ENCODE results near the gene EPHB1.

The EPHB1 gene

DNA sequence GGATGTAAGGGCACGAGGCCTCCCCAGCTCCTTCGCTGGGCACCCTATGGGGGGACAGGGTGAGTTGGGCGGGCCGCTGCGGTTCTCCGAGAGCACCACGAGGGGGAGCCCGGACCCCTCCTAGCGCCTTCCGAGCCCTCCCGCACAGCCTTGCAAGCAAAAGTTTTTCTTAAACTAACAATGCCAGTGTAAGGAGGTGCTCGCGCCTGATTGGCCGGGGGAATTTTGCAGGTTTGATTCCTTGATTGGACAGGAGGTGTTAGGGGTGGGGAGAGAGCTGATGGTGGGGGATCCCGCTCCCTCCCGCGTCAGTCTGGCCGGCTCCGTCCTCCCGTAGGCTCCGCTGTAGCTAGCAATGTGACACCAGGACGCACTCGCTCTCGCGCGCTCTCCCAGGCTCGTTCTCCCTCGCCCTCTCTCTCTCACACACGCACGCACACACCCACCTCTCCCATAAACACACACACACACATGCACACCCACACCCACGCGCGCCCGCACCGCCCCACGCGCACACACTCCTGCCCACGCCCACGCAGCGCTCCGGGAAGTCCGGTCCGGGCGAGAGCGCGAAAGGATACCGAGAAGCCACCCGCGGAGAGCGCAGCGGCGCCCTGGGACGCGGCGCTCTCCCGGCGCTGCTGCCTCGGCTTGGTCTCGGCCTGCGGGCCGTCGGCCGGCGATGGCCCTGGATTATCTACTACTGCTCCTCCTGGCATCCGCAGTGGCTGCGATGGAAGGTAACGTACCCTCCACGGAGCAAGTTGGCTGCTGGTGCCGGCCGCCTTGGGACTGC lies at the start of gene EPHB1:
EPHB1 (plus strand) TSS at position 311 of the 796 bp plus-strand sequence.
- H3K9me3 ChIP-seq (ENCODE audit: control insufficient read depth, low read length) = no peaks in the 10 kb centered on the region
- H3K9ac ChIP-seq (ENCODE audit: low read length) = peak within 1 kb of the TSS; percentile 27
- no peaks in the 10 kb centered on the region for H3K36me3 ChIP-seq (ENCODE audit: control insufficient read depth, insufficient read depth, low read length, severe bottlenecking)
- peaks cover 3% of the 10 kb centered on the region for H3K27me3 ChIP-seq (replicated peaks; ENCODE audit: control insufficient read depth, insufficient read depth, low read length)
- peaks cover 14% of the 10 kb centered on the region for H3K4me1 ChIP-seq (ENCODE audit: control insufficient read depth, insufficient read depth, low read length)
- DNase-seq (ENCODE audit: low read depth) = peak; percentile 88
- peak within 1 kb of the TSS; percentile 84 for H3K4me3 ChIP-seq (ENCODE audit: low read length)

DNA sequence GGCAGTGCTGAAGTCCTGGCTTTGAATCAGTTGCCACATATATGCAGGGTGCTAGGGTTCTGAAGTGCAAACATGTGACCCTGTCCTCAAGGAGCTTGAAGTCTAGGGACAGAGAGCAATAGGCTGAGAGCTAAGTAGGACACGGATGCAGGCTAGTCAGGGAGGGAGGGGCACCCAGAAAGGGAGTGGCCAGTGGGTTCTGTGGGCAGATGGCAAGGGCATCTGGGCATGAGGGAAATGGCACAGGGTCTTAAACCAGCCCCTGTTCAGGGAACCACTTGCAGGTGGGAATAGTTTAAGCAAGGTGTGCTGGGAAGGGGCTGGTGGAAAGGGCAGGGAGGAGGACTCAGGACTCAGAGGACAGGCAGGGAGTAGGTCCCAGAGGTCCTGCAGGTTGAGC lies 46.4 kb upstream of the EPHB1 start:
- peaks cover 9% of the 10 kb centered on the region for H3K27me3 ChIP-seq (replicated peaks; ENCODE audit: control insufficient read depth, insufficient read depth, low read length)
- DNase-seq (ENCODE audit: low read depth) = no peak
- H3K9me3 ChIP-seq (ENCODE audit: control insufficient read depth, low read length) = peaks cover 5% of the 10 kb centered on the region
- H3K4me1 ChIP-seq (ENCODE audit: control insufficient read depth, insufficient read depth, low read length) = no peaks in the 10 kb centered on the region
- H3K9ac ChIP-seq (ENCODE audit: low read length) = no peak overlapping the region
- no peaks in the 10 kb centered on the region for H3K36me3 ChIP-seq (ENCODE audit: control insufficient read depth, insufficient read depth, low read length, severe bottlenecking)
- no peak overlapping the region for H3K4me3 ChIP-seq (ENCODE audit: low read length)

DNA sequence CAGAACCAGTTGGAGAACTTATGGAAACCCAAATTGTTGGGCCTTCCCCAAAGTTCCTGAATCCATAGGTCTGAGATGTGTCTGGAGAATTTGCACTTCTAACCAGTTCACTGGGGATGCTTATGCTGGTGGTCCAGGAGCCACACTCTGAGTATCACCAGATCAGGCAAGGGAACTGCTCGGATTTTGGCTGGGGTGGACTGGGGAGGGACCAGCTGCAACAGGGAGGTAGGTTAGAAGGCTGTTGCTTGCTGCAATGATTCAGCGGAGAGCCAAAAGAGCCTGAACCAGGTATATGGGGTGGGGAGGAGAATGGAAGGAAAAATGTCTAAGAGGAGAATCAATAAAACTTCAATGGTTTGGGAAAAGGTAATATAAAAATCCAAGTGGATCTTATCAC lies 45.9 kb upstream of the EPHB1 start:
- no peak overlapping the region for H3K4me3 ChIP-seq (ENCODE audit: low read length)
- H3K4me1 ChIP-seq (ENCODE audit: control insufficient read depth, insufficient read depth, low read length) = no peaks in the 10 kb centered on the region
- no peak overlapping the region for H3K9ac ChIP-seq (ENCODE audit: low read length)
- H3K9me3 ChIP-seq (ENCODE audit: control insufficient read depth, low read length) = peaks cover 5% of the 10 kb centered on the region
- H3K27me3 ChIP-seq (replicated peaks; ENCODE audit: control insufficient read depth, insufficient read depth, low read length) = peaks cover 9% of the 10 kb centered on the region
- DNase-seq (ENCODE audit: low read depth) = no peak
- H3K36me3 ChIP-seq (ENCODE audit: control insufficient read depth, insufficient read depth, low read length, severe bottlenecking) = no peaks in the 10 kb centered on the region

DNA sequence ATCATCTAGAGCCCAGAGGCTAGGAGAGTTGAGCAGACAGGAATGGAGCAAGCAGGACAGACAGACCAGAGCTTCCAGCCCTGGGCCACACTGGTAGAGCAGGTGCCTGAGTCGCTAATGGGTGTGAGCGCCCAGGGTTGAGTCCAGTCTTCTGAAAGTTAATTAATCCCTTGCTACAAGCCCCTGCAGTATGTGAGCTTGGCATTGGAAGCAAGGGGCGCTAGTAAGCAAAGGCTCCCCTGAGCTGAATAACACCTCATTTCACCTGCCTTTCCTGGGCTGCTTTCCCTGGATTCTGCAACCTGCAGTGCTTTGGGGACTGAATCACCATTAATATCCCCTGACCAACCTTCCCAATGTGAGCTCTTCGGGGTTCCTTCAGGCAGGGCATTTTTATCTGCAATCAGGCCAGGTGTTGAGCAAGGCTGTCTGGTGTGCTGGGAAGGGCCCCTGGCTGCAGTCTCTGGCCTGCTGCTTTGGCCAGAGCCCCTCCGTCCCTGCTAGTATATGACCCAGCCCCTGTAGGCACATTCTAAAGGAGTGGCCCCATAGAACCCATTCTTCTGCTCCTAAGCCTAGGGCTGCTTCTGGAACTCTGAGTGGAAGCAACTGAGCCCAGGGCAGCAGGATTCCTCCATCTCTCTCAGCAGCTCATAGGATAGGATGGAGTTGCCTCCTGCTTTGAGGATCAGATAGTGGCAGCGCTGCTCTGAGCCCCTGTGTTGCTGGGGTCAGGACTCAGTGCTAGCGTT lies 45.1 kb upstream of the EPHB1 start:
- Histone ChIP-seq H3K9ac (ENCODE audit: low read length) (no peak overlapping the region), H3K4me1 (ENCODE audit: control insufficient read depth, insufficient read depth, low read length) (no peaks in the 10 kb centered on the region), H3K4me3 (ENCODE audit: low read length) (no peak overlapping the region), H3K9me3 (ENCODE audit: control insufficient read depth, low read length) (peaks cover 2% of the 10 kb centered on the region), H3K27me3 (replicated peaks; ENCODE audit: control insufficient read depth, insufficient read depth, low read length) (peaks cover 9% of the 10 kb centered on the region), H3K36me3 (ENCODE audit: control insufficient read depth, insufficient read depth, low read length, severe bottlenecking) (no peaks in the 10 kb centered on the region)
- DNase-seq (ENCODE audit: low read depth) = no peak

DNA sequence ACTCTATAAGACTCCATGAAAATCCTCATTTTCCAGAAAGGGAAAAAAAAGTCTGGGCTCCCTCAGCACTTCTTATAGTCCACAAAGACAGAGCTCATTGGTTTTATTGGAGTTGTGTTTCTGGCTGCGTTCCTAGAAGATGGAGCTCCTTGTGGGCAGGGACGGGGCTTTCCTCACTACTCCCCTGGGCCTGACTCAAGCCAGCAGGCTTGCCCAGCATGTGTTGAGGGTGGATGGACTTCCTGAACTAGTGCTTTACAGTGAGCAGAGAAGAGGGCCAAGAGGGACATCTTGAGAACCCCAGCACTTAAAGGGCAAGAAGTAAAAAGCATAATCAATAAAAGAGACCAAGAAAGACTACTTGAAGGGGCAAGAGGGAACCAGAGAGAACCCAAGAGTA lies 43.2 kb upstream of the EPHB1 start:
- Histone ChIP-seq H3K4me1 (ENCODE audit: control insufficient read depth, insufficient read depth, low read length) (no peaks in the 10 kb centered on the region), H3K4me3 (ENCODE audit: low read length) (no peak overlapping the region), H3K9me3 (ENCODE audit: control insufficient read depth, low read length) (no peaks in the 10 kb centered on the region), H3K9ac (ENCODE audit: low read length) (no peak overlapping the region), H3K36me3 (ENCODE audit: control insufficient read depth, insufficient read depth, low read length, severe bottlenecking) (no peaks in the 10 kb centered on the region), H3K27me3 (replicated peaks; ENCODE audit: control insufficient read depth, insufficient read depth, low read length) (peaks cover 20% of the 10 kb centered on the region)
- DNase-seq (ENCODE audit: low read depth) = no peak

DNA sequence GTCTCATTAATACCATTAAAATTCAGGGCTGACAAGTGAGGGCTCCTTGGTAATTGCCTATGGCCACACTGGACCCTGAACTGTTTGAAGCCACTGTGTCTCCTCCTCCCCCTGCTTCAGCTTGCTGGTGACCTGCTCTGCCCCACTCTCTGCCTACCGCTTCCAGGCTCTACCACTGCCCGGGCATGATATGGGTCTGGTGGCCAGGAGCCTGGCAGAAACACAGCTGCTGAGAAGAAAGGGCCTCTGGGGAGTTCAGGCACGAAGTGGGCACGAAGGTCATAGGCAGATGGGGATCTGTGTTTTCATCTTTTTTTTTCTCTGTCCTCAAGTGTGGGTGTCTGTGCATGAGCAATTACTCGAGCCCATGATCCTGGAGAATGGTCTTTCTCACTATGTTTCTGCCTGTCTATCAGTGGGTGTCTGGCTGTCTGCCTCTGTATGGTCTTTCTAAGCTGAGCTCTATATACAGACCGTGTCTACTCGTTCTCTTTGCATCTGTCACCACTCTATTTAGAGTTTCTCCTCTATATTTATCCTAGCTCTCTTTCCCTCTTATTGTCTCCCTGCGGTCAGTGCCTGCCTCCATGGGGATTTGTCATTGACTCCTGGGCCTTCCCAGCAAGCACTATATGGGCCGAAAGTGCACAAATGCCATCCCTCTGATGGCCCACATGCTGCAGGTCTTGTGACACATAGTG lies 42.1 kb upstream of the EPHB1 start:
- H3K4me3 ChIP-seq (ENCODE audit: low read length) = no peak overlapping the region
- peaks cover 23% of the 10 kb centered on the region for H3K27me3 ChIP-seq (replicated peaks; ENCODE audit: control insufficient read depth, insufficient read depth, low read length)
- H3K4me1 ChIP-seq (ENCODE audit: control insufficient read depth, insufficient read depth, low read length) = no peaks in the 10 kb centered on the region
- no peak overlapping the region for H3K9ac ChIP-seq (ENCODE audit: low read length)
- H3K36me3 ChIP-seq (ENCODE audit: control insufficient read depth, insufficient read depth, low read length, severe bottlenecking) = no peaks in the 10 kb centered on the region
- no peak for DNase-seq (ENCODE audit: low read depth)
- H3K9me3 ChIP-seq (ENCODE audit: control insufficient read depth, low read length) = no peaks in the 10 kb centered on the region

DNA sequence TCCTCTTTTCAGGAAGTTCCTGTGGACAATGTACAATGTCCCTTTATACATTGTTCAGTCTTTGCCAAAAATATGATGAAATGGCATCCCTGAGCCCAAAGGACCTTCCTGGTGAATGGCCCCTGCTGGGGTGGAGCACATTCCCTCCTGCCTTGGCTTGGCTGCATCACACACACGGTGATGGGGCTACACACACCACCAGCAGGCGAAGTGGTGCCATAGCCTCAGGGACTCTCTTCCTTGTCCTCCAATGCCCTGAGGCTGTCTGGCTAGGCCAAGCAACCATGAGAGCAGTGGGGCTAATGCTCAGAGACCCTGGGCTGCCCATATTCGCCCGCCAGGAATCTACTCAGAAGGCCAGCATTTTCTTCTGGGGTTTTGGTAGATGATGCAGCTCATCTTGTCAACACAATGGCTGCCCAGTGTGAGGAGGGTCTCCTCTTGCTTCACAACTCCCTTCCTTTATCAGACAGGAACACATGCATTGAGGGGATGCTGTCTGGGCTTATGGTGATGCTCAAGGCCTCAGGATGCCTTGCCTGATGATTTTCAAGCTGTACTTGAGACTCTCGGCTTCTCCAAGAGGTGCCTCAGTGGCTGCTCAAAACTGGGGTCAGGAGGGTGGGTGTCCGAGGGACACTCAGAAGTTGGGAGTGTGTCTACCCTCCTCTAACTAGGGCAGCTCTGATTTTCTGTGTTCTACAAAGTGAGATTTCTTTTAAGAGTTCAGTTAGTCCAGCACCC lies 40.9 kb upstream of the EPHB1 start:
- no peaks in the 10 kb centered on the region for H3K9me3 ChIP-seq (ENCODE audit: control insufficient read depth, low read length)
- no peaks in the 10 kb centered on the region for H3K4me1 ChIP-seq (ENCODE audit: control insufficient read depth, insufficient read depth, low read length)
- no peaks in the 10 kb centered on the region for H3K36me3 ChIP-seq (ENCODE audit: control insufficient read depth, insufficient read depth, low read length, severe bottlenecking)
- H3K4me3 ChIP-seq (ENCODE audit: low read length) = no peak overlapping the region
- no peak overlapping the region for H3K9ac ChIP-seq (ENCODE audit: low read length)
- no peak for DNase-seq (ENCODE audit: low read depth)
- peaks cover 22% of the 10 kb centered on the region for H3K27me3 ChIP-seq (replicated peaks; ENCODE audit: control insufficient read depth, insufficient read depth, low read length)

DNA sequence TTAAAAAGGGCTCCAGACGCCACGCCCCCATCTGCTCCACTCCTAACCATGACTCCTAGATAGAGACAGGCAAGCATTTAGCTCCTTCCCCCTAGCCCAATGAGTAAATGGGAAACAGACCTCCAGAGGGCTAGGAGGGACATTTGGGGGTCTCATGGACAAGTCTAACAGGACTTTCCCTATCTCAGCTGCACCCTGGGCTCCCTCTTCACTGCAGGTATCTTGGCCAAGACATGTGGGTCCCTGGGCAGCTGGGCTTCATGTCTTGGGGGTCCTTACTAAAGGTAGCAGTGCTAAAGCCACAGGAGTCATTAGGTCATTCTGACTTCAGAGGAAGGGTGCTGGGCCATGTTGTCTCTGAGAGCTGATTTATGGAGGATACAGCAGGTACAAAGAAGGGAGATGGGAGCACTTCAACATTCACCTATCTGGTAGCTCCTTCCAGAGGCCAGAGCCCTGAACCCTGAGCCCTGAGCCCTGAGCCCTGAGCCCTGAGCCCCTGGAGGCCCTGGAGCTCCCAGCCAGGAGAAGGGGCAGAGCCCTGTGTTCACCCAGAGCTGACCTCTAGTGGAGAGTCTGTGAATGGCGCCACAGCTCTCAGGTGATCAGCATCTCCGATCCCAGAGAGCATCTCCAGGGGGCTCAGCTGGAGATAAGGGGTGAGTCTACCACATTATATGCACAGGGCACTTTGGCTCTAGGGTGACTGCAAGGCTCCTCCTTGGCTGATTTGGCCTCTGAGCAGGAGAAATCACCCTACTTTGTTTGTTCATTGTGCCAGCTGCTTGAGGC lies 40.1 kb upstream of the EPHB1 start:
- no peak overlapping the region for H3K9ac ChIP-seq (ENCODE audit: low read length)
- H3K9me3 ChIP-seq (ENCODE audit: control insufficient read depth, low read length) = no peaks in the 10 kb centered on the region
- no peak overlapping the region for H3K4me3 ChIP-seq (ENCODE audit: low read length)
- no peaks in the 10 kb centered on the region for H3K36me3 ChIP-seq (ENCODE audit: control insufficient read depth, insufficient read depth, low read length, severe bottlenecking)
- peaks cover 20% of the 10 kb centered on the region for H3K27me3 ChIP-seq (replicated peaks; ENCODE audit: control insufficient read depth, insufficient read depth, low read length)
- H3K4me1 ChIP-seq (ENCODE audit: control insufficient read depth, insufficient read depth, low read length) = no peaks in the 10 kb centered on the region
- peak; percentile 40 for DNase-seq (ENCODE audit: low read depth)

DNA sequence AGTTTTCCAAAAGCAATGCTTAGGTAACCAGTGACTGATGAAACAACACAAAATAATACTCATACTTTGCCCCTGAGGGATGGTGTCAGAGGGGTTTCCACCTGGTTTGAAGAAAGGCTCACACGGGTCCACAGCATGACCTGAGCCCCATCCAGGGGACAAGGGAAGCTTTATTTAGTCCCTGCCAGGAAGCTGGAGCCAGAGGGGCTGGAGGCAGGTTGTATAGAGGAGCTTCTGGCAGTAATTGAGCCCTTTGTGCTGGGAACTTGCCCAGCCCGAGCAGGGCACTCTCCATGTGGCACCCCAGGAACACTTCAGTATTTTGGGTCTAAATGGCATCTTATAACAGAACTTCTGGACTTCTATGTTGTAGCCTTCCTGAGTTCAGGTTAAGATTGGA lies 39.2 kb upstream of the EPHB1 start:
- DNase-seq (ENCODE audit: low read depth) = no peak
- Histone ChIP-seq H3K36me3 (ENCODE audit: control insufficient read depth, insufficient read depth, low read length, severe bottlenecking) (no peaks in the 10 kb centered on the region), H3K9ac (ENCODE audit: low read length) (no peak overlapping the region), H3K27me3 (replicated peaks; ENCODE audit: control insufficient read depth, insufficient read depth, low read length) (peaks cover 18% of the 10 kb centered on the region), H3K9me3 (ENCODE audit: control insufficient read depth, low read length) (no peaks in the 10 kb centered on the region), H3K4me3 (ENCODE audit: low read length) (no peak overlapping the region), H3K4me1 (ENCODE audit: control insufficient read depth, insufficient read depth, low read length) (no peaks in the 10 kb centered on the region)

DNA sequence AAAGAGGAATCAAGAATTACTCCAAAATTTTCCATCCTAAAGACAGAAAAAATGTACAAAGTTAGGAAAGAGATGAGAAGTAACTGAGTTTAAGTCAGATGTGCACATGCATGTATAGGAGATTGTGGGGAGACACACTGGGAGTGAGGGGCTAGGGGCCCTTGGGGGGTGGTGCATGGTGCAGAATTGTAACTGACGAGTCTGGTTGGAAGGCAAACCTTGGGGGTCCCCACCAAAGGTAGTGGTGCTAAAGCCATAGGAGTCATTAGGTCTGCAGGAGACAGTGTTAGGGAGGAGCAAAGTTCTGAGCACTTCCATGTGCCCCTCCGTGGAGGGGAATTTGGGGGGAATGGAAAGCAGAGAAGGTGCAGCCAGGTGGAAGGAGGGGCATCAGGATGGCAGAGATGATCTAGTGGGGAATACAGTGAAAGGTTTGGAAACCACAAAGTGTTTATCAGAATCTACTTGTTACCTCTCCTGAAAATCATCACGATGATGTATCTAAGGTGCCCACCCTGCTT lies 37.5 kb upstream of the EPHB1 start:
- no peak for DNase-seq (ENCODE audit: low read depth)
- Histone ChIP-seq H3K9me3 (ENCODE audit: control insufficient read depth, low read length) (no peaks in the 10 kb centered on the region), H3K27me3 (replicated peaks; ENCODE audit: control insufficient read depth, insufficient read depth, low read length) (peaks cover 20% of the 10 kb centered on the region), H3K4me3 (ENCODE audit: low read length) (no peak overlapping the region), H3K36me3 (ENCODE audit: control insufficient read depth, insufficient read depth, low read length, severe bottlenecking) (no peaks in the 10 kb centered on the region), H3K4me1 (ENCODE audit: control insufficient read depth, insufficient read depth, low read length) (no peaks in the 10 kb centered on the region), H3K9ac (ENCODE audit: low read length) (no peak overlapping the region)

Measured in adipocyte (in vitro differentiated cells).